Measurements from ENCODE around the gene JARID2. TPM values are rescaled to one million over a fixed set of nuclear protein-coding genes. Genes with fewer than 3 reads are reported as not detected.

JARID2 gene
- total and polyA plus RNA-seq, 2 of the 13 experiments (the other 11 are each of a cell fraction or from before 2014, with no cell fraction given): 7.5 to 10.3 TPM

DNA sequence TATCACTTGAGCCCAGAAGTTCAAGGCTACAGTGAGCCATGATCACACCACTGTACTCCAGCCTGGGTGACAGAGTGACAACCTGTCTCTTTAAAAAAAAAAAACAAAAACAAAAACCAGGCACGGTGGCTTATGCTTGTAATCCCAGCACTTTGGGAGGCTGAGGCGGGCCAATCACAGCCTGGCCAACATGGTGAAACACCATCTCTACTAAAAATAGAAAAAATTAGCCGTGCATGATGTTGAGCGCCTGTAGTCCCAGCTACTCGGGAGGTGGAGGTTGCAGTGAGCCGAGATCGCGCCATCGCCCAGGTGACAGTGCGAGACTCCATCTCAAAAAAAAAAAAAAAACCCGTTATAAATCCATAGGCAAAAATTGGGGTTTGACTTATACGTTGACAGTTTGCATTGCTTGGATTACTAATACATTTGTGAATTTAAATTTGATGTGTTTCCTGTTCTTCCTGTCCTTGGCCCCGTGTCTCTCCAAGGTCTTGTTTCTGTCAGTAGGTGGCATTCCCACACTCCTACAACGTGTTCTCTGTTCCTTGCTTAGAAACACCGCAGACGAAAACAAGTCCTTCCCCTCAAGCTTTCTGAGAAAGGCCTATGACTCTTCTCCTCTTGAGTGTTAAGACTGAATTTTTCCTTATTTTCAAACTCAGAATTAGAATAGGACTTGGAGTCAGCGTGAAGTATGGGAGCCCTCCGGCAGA is 269.9 kb downstream of the JARID2 start:
- Histone ChIP-seq H3K27me3 (ENCODE audit: control insufficient read depth in 1 of 2, insufficient read depth in 2 of 2, low read length in 2 of 2) (no peaks in the 10 kb centered on the region), H3K9ac (ENCODE audit: insufficient read depth, low read depth, low read length) (no peak overlapping the region), H3K27ac (ENCODE audit: extremely low read length, insufficient read depth, low read length) (no peak overlapping the region), H3K4me1 (ENCODE audit: insufficient read depth, low read length) (no peaks in the 10 kb centered on the region), H3K79me2 (ENCODE audit: insufficient read depth, low read length) (no peaks in the 10 kb centered on the region), H3K36me3 (replicated peaks in 1 of 2; ENCODE audit: control insufficient read depth in 1 of 2, insufficient read depth in 2 of 2, low read length in 2 of 2) (peaks cover 23 to 68% of the 10 kb centered on the region in 2 experiments; a peak in 4 of 5 replicates), H4K20me1 (ENCODE audit: insufficient read depth, low read length) (no peaks in the 10 kb centered on the region), H3K9me3 (ENCODE audit: low read length) (no peaks in the 10 kb centered on the region), H3K4me3 (replicated peaks in 1 of 3; ENCODE audit: insufficient read depth in 1 of 3, low read depth in 2 of 3, low read length in 3 of 3) (no peak overlapping the region), H3K4me2 (ENCODE audit: low read depth, low read length) (no peak overlapping the region), H2AFZ (ENCODE audit: low read length) (no peak overlapping the region)
- DNase-seq (ENCODE audit: low spot score) (no peak), FAIRE-seq (no peak), ATAC-seq (no peak)
- intact Hi-C loops (cut with micrococcal nuclease; ENCODE audit: unreplicated experiment): no loop called here
- POLR2A ChIA-PET: no interaction called here
- WGBS (ENCODE audit: low lambda C conversion rate): 92% methylated on average over 18 of the region's 18 CpGs
- TF ChIP-seq, protein P1, sequence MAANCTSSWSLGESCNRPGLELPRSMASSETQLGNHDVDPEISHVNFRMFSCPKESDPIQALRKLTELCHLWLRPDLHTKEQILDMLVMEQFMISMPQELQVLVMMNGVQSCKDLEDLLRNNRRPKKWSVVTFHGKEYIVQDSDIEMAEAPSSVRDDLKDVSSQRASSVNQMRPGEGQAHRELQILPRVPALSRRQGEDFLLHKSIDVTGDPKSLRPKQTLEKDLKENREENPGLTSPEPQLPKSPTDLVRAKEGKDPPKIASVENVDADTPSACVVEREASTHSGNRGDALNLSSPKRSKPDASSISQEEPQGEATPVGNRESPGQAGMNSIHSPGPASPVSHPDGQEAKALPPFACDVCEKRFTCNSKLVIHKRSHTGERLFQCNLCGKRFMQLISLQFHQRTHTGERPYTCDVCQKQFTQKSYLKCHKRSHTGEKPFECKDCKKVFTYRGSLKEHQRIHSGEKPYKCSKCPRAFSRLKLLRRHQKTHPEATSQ (CRISPR knock-in tag; IDR thresholded peaks at IDR 0.05; ENCODE audit: borderline replicate concordance): no peak
- TF ChIP-seq GPN1 (CRISPR knock-in tag; IDR thresholded peaks at IDR 0.05; ENCODE audit: borderline replicate concordance) (no peak), RFX3 (CRISPR knock-in tag; IDR thresholded peaks at IDR 0.05) (no peak), ARID2 (CRISPR knock-in tag; IDR thresholded peaks at IDR 0.05; ENCODE audit: borderline replicate concordance) (no peak), HHEX (CRISPR knock-in tag; IDR thresholded peaks at IDR 0.05) (no peak), ZNF326 (CRISPR knock-in tag; IDR thresholded peaks at IDR 0.05; ENCODE audit: borderline replicate concordance) (no peak), SRSF1 (optimal IDR thresholded peaks at IDR 0.05; ENCODE audit: low read depth, low read length) (no peak)
- no TSS peak for BruUV-seq (replicated peaks)
- CTCF ChIA-PET (ENCODE audit: low intra/inter-chr PET ratio, low total read pairs): no interaction called here
- in situ Hi-C loops (cut with HindIII; ENCODE audit: extremely low pct_ligation_motif_present, low pct_unique_long_range_greater_than_20kb): no loop called here

DNA sequence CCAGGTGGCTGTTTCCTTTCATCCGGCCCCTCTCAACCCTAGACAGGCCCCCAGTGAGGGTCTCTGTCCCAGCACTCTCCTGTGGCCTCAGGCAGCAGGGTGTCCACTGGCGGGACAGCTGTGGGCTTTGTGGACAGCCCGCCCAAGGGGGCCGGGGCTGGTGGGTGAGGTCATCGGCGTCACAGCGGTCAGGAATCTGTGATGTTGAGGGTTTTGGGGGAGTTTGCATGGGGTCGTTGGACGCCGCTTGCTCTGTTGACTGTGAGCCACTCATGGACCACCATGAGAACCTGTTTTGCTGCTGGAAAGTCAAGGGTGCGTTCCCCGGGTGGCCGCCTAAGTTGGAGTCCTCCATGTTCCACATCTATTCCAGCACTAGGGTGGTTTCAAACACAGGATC is 270.5 kb downstream of the JARID2 start:
- no peaks in the 10 kb centered on the region for H3K9me3 ChIP-seq (ENCODE audit: low read length)
- POLR2A ChIA-PET: no interaction called here
- H3K27ac ChIP-seq (ENCODE audit: extremely low read length, insufficient read depth, low read length): no peak overlapping the region
- FAIRE-seq (no peak), DNase-seq (ENCODE audit: low spot score) (no peak), ATAC-seq (no peak)
- WGBS (ENCODE audit: low lambda C conversion rate): 98% methylated on average over 10 of the region's 13 CpGs
- H4K20me1 ChIP-seq (ENCODE audit: insufficient read depth, low read length): no peaks in the 10 kb centered on the region
- no peak overlapping the region for H3K9ac ChIP-seq (ENCODE audit: insufficient read depth, low read depth, low read length)
- H3K36me3 ChIP-seq (replicated peaks in 1 of 2; ENCODE audit: control insufficient read depth in 1 of 2, insufficient read depth in 2 of 2, low read length in 2 of 2): peaks cover 20 to 68% of the 10 kb centered on the region in 2 experiments; a peak in 4 of 5 replicates
- H2AFZ ChIP-seq (ENCODE audit: low read length): no peak overlapping the region
- in situ Hi-C loops (cut with HindIII; ENCODE audit: extremely low pct_ligation_motif_present, low pct_unique_long_range_greater_than_20kb): no loop called here
- H3K4me3 ChIP-seq (replicated peaks in 1 of 3; ENCODE audit: insufficient read depth in 1 of 3, low read depth in 2 of 3, low read length in 3 of 3): no peak overlapping the region
- no TSS peak for BruUV-seq (replicated peaks)
- intact Hi-C loops (cut with micrococcal nuclease; ENCODE audit: unreplicated experiment): no loop called here
- CTCF ChIA-PET (ENCODE audit: low intra/inter-chr PET ratio, low total read pairs): no interaction called here
- H3K4me2 ChIP-seq (ENCODE audit: low read depth, low read length): no peak overlapping the region
- H3K79me2 ChIP-seq (ENCODE audit: insufficient read depth, low read length): no peaks in the 10 kb centered on the region
- H3K27me3 ChIP-seq (ENCODE audit: control insufficient read depth in 1 of 2, insufficient read depth in 2 of 2, low read length in 2 of 2): no peaks in the 10 kb centered on the region
- TF ChIP-seq PITX1 (CRISPR knock-in tag; IDR thresholded peaks at IDR 0.05): no peak
- TF ChIP-seq GLI4 (CRISPR knock-in tag; IDR thresholded peaks at IDR 0.05; ENCODE audit: borderline replicate concordance): no peak
- TF ChIP-seq, protein P2, sequence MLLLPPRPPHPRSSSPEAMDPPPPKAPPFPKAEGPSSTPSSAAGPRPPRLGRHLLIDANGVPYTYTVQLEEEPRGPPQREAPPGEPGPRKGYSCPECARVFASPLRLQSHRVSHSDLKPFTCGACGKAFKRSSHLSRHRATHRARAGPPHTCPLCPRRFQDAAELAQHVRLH (CRISPR knock-in tag; IDR thresholded peaks at IDR 0.05; ENCODE audit: borderline replicate concordance, low read depth): no peak
- TF ChIP-seq ZNF629 (CRISPR knock-in tag; conservative IDR thresholded peaks at IDR 0.05): no peak
- TF ChIP-seq NRL (CRISPR knock-in tag; IDR thresholded peaks at IDR 0.05; ENCODE audit: borderline replicate concordance): no peak
- TF ChIP-seq, protein P3, sequence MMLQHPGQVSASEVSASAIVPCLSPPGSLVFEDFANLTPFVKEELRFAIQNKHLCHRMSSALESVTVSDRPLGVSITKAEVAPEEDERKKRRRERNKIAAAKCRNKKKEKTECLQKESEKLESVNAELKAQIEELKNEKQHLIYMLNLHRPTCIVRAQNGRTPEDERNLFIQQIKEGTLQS (CRISPR knock-in tag; IDR thresholded peaks at IDR 0.05): no peak
- H3K4me1 ChIP-seq (ENCODE audit: insufficient read depth, low read length): no peaks in the 10 kb centered on the region

All from HepG2 (cell line).